ENCODE data around the gene MZT1.

- no peak for TF ChIP-seq EZH2 (IDR thresholded peaks at IDR 0.05; ENCODE audit: borderline replicate concordance, insufficient read depth, low read depth, low read length, poor library complexity, severe bottlenecking)
- TF ChIP-seq CTCF (IDR thresholded peaks at IDR 0.05), result no peak
These were observed 49.1 kb downstream of the MZT1 start for GRCh38 chr13:72678312-72678711.
